OCI-LY1 (cell line): ENCODE measurements around the gene GLIS1.

Experiments
- CTCF ChIP-seq: fragments of 200-600 bp; sonication (generic), shearing (Covaris generic); IDR thresholded peaks from 2 replicates; pipeline ENCODE4 v1.5.1; 2017; ENCODE audit warnings: mild to moderate bottlenecking, antibody characterized with exemption, low read length, moderate library complexity, mixed read lengths
- EZH2 ChIP-seq: fragments of 200-600 bp; sonication (generic), shearing (Covaris generic); IDR thresholded peaks from 2 replicates; pipeline ENCODE4 v1.8.0; 2017; ENCODE audit warnings: borderline replicate concordance, mixed run types, mild to moderate bottlenecking, antibody characterized with exemption, low read length, moderate library complexity, mixed read lengths

- TF ChIP-seq CTCF = no peak
- no peak for TF ChIP-seq EZH2
Observed at GRCh38 chr1:53672785-53673184, 66.2 kb downstream of the GLIS1 start.
